Esophagus (tissue), 2 donors: ENCODE data around the gene LITAFD. TPM values are rescaled to one million over a fixed set of nuclear protein-coding genes. Genes with fewer than 3 reads are reported as not detected.
"Not testable (repeated sequence)": the region's sequence is repeated elsewhere in the genome, so short reads cannot be mapped to it uniquely, and the experiment has no call there.

Experiments used
- H3K27ac ChIP-seq, 2 donors: one replicate each; pipeline ENCODE4 v1.5.1; 2013; ENCODE audit warnings: low read depth in 2 of 2, mild to moderate bottlenecking in 2 of 2, inconsistent platforms in 1 of 2, low read length in 1 of 2, moderate library complexity in 1 of 2
- H3K27me3 ChIP-seq, 2 donors: one replicate each; pipeline ENCODE4 v1.6.1; 2013; ENCODE audit warnings: low read length in 2 of 2, control low read depth in 1 of 2, mild to moderate bottlenecking in 1 of 2; ENCODE audit not compliant: insufficient read depth in 2 of 2, control insufficient read depth in 1 of 2
- H3K36me3 ChIP-seq, 2 donors: one replicate each; pipeline ENCODE4 v1.6.1; 2013; ENCODE audit warnings: low read length in 1 of 2; ENCODE audit not compliant: control insufficient read depth in 2 of 2, insufficient read depth in 2 of 2
- H3K4me1 ChIP-seq, 2 donors: one replicate each; pipeline ENCODE4 v1.6.1; 2013; ENCODE audit warnings: low read length in 1 of 2; ENCODE audit not compliant: control insufficient read depth in 2 of 2, insufficient read depth in 2 of 2
- H3K4me3 ChIP-seq, 2 donors: one replicate each; pipeline ENCODE4 v1.5.1; 2013; ENCODE audit warnings: low read length in 2 of 2, mild to moderate bottlenecking in 2 of 2, low read depth in 1 of 2, moderate library complexity in 1 of 2
- H3K9me3 ChIP-seq, 2 donors: one replicate each; pipeline ENCODE4 v1.6.1; 2013; ENCODE audit warnings: mild to moderate bottlenecking in 2 of 2, low read depth in 1 of 2, low read length in 1 of 2, moderate library complexity in 1 of 2; ENCODE audit not compliant: control insufficient read depth in 2 of 2, insufficient read depth in 1 of 2
- WGBS, 2 donors: extraction: QIAGEN DNeasy Blood & Tissue Kit; methylation state at CpG; one replicate each; pipeline ENCODE4 v1.1.7; 2013; 5-methylcytosine and 5-hydroxymethylcytosine counted together
- polyA plus RNA-seq, 2 donors: library from polyadenylated mRNA; stranded (reverse); fragments of 200-250 nt; gene quantifications; one replicate each; pipeline ENCODE4 v1.2.3, GENCODE V29; 2013
- donor health status: healthy with polysubstance abuse.
- donor health status: Bipolar disorder and iron deficiency.

LITAFD gene
- polyA plus RNA-seq, 2 donors = not detected

GRCh38 chr16:8916541-8917225 is 34.5 kb downstream of the LITAFD start:
- Histone ChIP-seq H3K27ac (no peak overlapping the region), H3K27me3 (no peaks in the 10 kb centered on the region), H3K4me3 (no peak overlapping the region), H3K36me3 (peaks cover 12 to 18% of the 10 kb centered on the region in 2 donors), H3K9me3 (no peaks in the 10 kb centered on the region), H3K4me1 (no peaks in the 10 kb centered on the region)
- WGBS, 2 donors = 83 to 90% methylated on average over 5 of the region's 5 CpGs

DNA sequence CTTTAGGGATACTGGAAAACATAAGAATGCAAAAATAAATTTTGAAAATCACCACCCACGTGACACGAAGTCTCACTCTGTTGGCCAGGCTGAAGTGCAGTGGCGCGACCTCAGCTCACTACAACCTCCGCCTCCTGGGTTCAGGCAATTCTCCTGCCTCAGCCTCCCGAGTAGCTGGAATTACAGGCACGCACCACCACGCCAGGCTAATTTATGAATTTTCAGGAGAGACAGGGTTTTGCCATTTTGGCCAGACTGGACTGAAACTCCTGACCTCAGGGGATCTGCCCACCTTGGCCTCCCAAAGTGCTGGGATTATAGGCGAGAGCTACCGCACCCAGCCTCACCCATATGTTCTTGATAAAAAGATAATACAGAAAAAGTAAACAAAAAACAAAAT is 35.2 kb downstream of the LITAFD start:
- WGBS, 2 donors = 93 to 96% methylated on average over 10 of the region's 10 CpGs
- peaks cover 14 to 23% of the 10 kb centered on the region in 2 donors for H3K36me3 ChIP-seq
- not testable (repeated sequence) for H3K9me3 ChIP-seq, H3K27me3 ChIP-seq, H3K4me3 ChIP-seq, H3K4me1 ChIP-seq, H3K27ac ChIP-seq

GRCh38 chr16:8919089-8919933 is 37.2 kb downstream of the LITAFD start:
- Histone ChIP-seq H3K27ac (no peak overlapping the region), H3K36me3 (peaks cover 21 to 23% of the 10 kb centered on the region in 2 donors), H3K4me3 (no peak overlapping the region), H3K4me1 (no peaks in the 10 kb centered on the region), H3K27me3 (no peaks in the 10 kb centered on the region), H3K9me3 (no peaks in the 10 kb centered on the region)
- 79 to 83% methylated on average over 18 of the region's 18 CpGs for WGBS, 2 donors

DNA sequence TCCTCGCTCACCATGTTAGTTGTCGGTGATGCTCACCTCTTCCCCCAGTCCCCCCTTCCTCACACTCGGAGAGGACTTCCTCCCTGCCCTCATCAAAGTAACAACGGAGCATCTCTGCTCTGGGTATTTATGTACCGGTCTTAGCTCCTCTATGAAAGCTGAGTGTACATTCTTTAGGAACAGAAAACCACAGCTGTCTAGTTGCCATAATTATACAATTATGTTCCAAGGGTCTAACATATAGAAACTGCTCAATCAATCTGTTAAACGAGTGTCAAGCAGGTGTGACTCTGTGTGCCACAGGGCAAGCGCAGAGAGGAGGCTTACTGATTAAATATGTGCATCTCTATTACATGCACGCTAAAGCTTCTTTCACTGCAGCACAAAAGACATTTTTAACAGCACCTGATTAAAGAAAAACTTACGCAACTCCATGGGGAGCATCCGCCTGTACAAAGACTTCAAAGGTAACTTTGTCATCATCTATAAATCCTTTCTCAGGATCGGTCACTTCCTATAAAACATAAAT is 37.8 kb downstream of the LITAFD start:
- WGBS, 2 donors = 77 to 82% methylated on average over 11 of the region's 11 CpGs
- Histone ChIP-seq H3K9me3 (no peaks in the 10 kb centered on the region), H3K4me1 (no peaks in the 10 kb centered on the region), H3K27me3 (no peaks in the 10 kb centered on the region), H3K4me3 (no peak overlapping the region), H3K27ac (no peak overlapping the region), H3K36me3 (peaks cover 22 to 23% of the 10 kb centered on the region in 2 donors)

GRCh38 chr16:8920645-8921346 is 38.6 kb downstream of the LITAFD start:
- peaks cover 22 to 23% of the 10 kb centered on the region in 2 donors for H3K36me3 ChIP-seq
- WGBS, 2 donors = 70 to 73% methylated on average over 6 of the region's 6 CpGs
- H3K27ac ChIP-seq = no peak overlapping the region
- no peak overlapping the region for H3K4me3 ChIP-seq
- H3K9me3 ChIP-seq = no peaks in the 10 kb centered on the region
- H3K27me3 ChIP-seq = no peaks in the 10 kb centered on the region
- no peaks in the 10 kb centered on the region for H3K4me1 ChIP-seq

DNA sequence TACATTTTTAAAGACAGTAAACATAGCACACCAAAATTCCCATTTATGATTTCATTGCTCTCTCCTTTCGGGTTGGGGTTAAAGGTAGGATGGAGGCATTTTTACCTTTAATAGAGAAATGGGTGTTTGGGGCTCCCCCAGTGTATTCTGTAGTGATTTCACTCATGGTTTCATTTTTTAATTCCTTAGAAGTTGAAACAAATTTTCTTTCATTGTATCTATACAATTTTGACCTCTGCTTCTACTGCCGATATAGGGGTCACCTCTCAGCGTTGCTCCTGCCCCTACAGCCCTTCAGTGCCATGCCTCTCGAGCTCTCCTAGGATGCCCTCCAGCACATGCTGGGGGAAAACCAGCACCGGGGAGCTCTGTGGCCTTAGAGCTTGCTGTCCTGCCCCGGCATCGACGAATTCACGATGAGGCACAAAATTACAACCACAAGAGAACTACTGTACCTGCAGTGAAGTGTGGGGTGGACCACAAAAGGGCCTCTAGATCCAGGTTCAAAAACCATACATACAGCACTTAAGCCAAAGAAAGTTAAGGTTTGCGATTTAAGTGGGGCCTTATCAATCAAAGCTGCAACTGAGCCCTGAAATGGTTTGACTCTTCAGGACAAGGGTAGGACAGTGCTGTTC is 39.3 kb downstream of the LITAFD start:
- no peaks in the 10 kb centered on the region for H3K4me1 ChIP-seq
- H3K4me3 ChIP-seq = no peak overlapping the region
- H3K27me3 ChIP-seq = no peaks in the 10 kb centered on the region
- no peaks in the 10 kb centered on the region for H3K9me3 ChIP-seq
- H3K27ac ChIP-seq = no peak overlapping the region
- 89 to 92% methylated on average over 10 of the region's 10 CpGs for WGBS, 2 donors
- H3K36me3 ChIP-seq = peaks cover 22 to 23% of the 10 kb centered on the region in 2 donors

DNA sequence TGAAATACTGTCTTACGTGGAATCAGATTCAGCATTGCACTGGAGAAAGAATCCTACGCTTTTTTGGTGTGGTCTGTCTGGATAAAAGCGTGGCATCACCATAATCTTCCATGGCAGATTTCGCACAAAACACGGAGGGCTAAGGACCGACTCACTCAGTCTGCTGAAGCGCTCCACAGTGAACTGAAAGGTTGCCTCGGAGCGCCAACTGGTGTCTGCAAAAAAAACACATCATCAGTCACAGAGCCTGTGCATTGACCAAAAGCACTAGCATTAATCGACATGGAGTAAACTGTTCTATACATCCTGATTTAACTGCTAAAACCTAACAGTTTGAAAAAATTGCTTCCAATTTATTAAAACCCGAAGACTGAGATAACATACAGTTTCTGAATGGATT is 41.0 kb downstream of the LITAFD start:
- Histone ChIP-seq H3K4me1 (no peaks in the 10 kb centered on the region), H3K9me3 (no peaks in the 10 kb centered on the region), H3K36me3 (peaks cover 25 to 26% of the 10 kb centered on the region in 2 donors), H3K27me3 (no peaks in the 10 kb centered on the region), H3K27ac (no peak overlapping the region), H3K4me3 (no peak overlapping the region)
- 81 to 85% methylated on average over 11 of the region's 11 CpGs for WGBS, 2 donors

- 27 to 57% methylated on average over 4 of the region's 4 CpGs for WGBS, 2 donors
- H3K36me3 ChIP-seq = peaks cover 22 to 29% of the 10 kb centered on the region in 2 donors
- no peaks in the 10 kb centered on the region for H3K4me1 ChIP-seq
- no peak overlapping the region for H3K27ac ChIP-seq
- no peaks in the 10 kb centered on the region for H3K9me3 ChIP-seq
- H3K4me3 ChIP-seq = no peak overlapping the region
- H3K27me3 ChIP-seq = no peaks in the 10 kb centered on the region
These were observed 42.1 kb downstream of the LITAFD start for GRCh38 chr16:8924214-8924613.

GRCh38 chr16:8925455-8925854 is 43.3 kb downstream of the LITAFD start:
- peaks cover 22 to 26% of the 10 kb centered on the region in 2 donors for H3K36me3 ChIP-seq
- no peak overlapping the region for H3K4me3 ChIP-seq
- WGBS, 2 donors = 92 to 95% methylated on average over 7 of the region's 7 CpGs
- H3K27ac ChIP-seq = no peak overlapping the region
- H3K9me3 ChIP-seq = no peaks in the 10 kb centered on the region
- no peaks in the 10 kb centered on the region for H3K4me1 ChIP-seq
- H3K27me3 ChIP-seq = no peaks in the 10 kb centered on the region
